CD4-positive, alpha-beta T cell treated with Interleukin-15 for 1 hour (primary cell): ENCODE results near the gene PRICKLE1.

ENCODE experiments used
- DNase-seq: peaks from one replicate; pipeline ENCODE4 v3.0.0-alpha.2; 2020

Gene PRICKLE1

DNA sequence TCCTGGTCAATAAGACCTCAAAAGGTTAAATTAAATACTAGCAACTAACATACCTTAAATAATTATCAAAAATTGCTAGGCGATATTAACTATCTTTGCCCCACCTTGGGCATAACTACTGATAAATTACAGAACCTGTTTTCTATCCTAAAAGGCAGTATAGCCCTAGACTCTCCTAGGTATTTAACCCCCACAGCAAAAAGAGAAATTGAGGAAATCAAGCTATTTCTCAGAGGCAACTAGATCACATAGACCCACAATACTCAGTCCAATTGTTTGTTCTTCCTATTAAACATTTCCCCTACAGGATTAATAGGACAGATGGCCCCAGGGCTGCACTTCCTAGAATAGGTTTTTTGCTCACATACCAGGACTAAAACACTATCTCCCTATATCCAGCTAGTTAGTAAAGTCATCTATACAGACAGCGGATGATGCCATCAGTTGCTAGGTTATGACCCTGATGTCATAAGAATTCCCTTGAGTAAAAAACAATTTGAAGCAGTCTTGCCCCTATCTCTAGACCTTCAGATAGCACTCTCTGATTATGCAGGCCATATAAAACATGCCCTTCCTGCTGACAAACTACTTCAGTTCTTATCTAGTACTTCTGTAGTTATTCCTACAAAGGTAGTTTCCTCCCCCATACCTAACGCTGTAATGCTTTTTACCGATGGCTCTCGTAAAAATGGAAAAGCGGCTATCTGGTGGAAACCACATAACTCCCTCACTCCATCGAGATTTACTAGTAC, 145.2 kb downstream of the PRICKLE1 start:
- no peak for DNase-seq

DNA sequence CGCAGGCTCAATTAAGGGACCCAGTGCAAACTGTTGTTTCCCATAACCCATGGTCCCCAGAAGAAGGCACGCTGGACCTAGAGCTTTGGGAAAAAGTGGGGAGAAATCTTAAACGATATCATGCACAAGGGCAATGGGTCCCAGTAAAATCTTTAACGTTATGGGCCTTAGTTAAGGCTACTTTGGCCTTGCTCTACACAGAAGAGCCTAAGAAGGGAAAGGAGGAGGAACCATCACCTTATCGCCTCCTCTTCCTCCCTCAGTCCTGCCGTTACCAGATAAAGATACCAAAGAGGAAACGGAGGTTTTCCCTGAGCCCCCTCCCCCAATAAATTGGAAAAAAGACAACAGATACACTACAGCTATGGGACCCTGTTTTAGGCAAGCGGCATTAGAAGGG, 146.7 kb downstream of the PRICKLE1 start:
- DNase-seq = no peak

DNA sequence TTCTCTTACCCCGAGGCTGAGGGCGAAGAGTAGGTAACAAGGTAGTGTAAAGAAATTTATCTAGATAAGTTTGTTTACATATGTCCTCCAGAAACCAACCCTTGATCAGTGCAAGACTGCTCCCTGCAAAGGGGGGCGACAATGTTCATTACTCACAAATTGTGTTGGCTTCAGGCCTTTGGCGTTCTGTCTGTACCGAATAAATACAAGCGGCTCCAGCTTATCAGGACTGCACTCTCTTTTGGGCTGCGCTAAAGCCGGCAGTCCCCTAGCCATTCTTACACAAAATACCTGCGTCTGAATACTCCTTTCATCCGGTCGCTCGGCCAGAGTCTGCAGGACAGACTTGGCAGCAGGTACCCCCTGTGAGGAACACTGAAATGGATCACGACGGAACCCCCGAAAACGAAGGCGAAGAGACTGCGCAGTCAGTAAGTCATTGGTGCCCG, 147.2 kb downstream of the PRICKLE1 start:
- no peak for DNase-seq

DNA sequence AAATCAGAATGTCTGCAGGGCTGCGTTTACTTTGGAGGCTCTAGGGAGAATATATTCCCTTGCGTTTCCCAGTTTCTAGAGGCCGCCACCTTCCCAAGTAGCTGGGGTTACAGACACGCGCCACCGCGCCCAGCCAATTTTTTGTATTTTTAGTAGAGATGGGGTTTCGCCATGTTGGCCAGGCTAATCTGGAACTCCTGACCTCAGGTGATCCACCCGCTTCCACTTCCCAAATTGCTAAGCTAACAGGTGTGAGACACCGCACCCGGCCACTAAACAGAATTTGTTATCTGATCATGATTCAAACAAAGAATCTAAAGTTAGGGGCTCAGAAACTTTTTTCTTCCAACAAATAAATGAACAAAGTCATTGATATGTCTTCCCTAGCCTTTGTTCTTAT, 148.9 kb downstream of the PRICKLE1 start:
- DNase-seq = no peak

DNA sequence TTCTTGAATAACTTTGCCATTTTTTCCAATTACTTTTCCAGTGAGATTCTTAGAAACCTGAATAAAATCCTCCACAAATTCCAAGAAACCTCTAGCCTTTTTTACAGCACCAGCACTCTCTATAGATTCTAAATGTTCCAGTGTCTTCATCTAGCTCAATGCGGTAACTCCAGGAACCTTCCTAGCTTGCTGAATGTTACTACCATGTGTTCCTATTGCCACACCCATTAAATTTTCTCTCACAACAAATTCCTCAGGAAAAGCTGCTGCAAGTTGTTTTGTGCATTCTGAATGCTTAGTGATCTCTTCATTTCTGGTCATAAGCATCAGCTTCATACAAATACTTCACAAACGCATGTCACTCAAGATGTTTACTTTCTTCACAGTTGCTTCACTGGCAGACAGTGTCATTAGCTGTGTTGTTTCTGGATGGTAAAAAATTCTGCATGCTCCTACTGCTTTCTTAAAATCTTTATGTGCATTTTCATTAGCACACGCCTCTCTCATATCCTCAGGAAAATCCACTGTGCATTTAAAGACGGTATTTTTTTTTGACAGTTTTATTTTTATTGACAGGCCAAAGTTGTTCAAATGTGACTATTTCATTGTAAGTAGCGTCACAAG, 156.9 kb downstream of the PRICKLE1 start:
- DNase-seq = no peak

DNA sequence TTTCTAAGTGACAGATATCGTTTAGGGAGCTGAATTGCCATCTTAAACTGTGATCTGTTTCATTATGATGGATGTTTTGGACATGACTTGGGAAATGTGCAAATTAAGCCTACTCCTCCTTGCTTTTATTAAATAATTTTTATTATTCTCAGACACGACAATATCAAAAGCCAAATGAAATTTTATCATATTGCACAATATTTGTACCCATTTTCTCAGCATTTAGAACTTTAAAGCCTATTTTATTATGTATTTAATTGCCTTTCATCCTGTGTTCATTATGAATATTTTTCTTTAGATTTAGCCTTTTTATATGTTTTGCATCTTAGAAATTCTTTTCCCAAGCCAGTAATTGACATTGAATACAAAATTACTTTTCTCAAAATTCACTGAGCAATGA, 160.7 kb downstream of the PRICKLE1 start:
- no peak for DNase-seq

DNA sequence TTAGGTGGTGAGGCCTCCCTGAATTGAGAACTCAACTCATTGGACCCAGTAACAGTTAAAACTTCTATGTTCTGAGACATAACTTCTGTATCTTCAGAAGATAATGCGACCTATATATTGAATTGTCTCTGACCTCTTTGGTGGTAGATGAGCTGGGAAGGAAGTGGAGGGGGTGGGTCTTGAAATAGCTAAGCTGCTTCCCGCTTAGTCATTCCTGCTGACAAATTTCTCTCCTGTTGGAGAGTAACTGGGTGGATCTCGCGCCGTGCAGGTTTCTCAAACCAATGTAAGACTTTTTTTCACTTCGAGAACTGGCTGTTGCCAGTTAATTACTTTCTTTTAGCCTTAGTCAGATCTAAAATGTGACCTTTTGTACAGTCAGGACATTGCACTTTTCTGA, 162.8 kb downstream of the PRICKLE1 start:
- DNase-seq = no peak

DNA sequence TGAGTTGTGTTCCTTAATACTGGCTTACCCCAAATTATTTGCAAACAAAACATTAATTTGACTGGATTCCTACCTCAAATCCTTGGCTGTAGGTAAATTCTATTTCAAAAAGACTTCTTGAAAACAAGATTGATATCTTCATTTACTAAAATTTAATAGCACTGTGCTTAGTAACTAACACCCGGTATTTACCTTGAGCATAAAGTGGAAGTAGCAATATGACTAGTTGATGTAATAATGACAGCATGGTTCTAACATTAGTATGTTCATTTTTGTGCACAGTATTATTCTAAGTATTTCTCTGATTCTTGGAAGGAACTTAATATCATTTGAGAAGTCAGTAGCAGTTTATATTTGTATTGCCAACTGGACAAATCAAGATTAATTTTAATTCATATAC, 166.8 kb downstream of the PRICKLE1 start:
- no peak for DNase-seq

DNA sequence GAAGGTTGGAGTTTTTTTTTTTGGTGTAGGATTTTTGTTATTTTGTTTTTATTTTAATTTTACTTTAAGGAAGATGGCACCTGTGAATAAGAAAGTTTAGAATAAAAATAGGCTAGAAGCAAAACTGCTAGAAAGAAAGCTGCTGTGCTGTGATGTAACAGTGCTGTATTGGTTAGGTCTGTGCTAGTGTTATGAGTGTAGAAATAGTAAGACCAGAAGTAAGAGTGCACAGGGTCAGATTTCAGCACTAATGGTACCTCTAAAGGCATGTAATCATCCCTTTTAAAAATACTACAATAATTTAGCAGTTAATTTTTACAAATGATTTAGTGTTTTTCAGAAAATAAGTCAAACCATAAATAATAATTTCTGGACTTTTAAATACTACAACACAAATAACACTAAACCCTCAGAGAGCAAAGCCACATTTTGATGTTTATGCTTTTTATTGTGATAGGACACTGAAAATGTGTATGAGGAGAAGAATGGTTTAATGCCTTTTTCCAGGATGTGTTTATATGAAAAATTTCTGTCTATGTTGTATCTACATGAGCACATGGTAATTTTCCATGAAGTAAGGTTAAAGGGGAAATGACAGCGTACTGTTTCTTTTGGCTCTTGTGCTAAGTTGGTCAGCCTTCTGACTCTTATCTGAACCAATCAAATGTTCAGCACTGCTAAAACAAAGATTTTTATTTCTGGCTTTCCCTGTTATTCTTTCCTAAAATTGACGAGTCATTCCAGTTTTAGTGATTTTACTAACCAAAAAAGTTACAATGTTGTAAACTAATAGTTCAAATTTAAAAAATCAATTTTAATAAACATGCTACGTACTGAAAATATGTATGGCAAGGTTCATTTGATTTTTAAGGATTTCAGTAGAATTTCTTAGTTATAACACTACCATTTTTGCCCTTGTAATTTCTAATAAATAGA, 167.4 kb downstream of the PRICKLE1 start:
- DNase-seq = no peak

DNA sequence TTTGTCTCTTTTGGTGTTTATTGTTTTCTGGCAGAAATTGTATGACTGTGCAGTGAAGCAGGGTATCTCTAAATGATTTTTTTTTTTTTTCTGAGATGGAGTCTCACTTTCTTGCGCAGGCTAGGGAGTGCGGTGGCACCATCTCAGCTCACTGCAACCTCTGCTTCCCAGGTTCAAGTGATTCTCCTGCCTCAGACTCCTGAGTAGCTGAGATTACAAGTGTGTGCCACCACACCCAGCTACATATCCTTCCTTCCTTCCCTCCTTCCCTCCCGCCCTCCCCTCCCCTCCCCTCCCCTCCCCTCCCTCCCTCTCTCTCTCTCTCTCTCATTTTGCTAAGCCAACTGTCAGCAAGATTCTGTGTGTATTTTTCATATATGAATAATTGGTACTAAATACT, 169.2 kb downstream of the PRICKLE1 start:
- no peak for DNase-seq

DNA sequence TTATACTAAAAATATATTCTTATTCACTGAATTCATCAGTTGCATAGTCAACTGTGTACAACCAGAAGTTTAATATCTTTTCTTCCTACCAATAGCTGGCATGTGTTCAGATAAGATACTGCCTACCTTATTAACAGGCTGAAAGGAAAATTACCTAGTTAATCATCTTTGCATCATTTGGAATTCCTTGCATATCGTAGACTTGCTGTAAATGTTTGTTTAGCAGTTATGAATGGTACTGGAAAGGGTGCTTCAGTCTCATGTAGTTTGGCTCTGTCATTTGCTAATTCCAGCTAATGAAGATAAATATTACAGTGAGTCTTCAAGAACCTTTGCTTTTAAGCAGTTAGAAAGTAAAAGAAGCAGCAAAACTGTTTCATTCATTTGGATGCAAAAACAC, 179.2 kb downstream of the PRICKLE1 start:
- no peak for DNase-seq

DNA sequence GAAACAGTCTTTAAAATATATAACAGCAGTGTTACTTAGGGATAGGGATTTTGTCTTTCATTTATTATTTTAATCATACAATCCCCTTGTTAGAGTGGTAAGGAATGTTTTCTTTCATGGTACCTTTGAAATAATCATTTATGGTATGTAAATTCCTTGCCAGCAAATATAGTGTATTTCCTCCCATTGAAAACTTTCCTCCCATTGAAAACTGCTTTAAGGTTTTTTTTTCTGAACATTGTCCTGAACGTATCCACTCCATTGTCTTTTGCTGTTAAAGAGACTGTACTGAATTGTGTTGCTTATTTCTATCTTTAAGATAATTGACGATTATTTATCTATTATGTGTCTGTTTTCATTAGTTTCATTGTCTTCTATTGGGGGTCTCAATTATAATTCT, 180.1 kb downstream of the PRICKLE1 start:
- DNase-seq = no peak

DNA sequence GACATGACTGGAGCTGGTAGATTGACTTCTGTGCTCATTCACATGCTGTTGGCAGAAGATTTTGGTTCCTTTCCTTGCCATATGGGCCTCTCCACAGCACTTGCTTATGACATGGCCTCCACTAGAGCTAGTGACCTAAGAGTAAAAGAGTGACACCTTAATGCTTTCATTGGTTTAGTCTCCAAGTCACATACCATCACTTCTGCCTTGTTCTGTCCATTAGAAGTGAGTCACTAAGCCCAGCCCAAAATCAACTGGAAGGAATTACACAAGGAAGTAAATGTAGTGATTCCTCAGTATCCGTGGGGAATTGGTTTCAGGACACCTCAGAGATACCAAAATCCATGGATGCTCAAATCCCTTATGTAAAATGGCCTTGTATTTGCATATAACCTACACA, 182.2 kb downstream of the PRICKLE1 start:
- DNase-seq = no peak
